ENCODE results near the gene TSTD2. TPM values are rescaled to one million over a fixed set of nuclear protein-coding genes. Genes with fewer than 3 reads are reported as not detected.

The TSTD2 gene
- polyA plus RNA-seq, 1 donor from 2014 or later, result 5.9 TPM

DNA sequence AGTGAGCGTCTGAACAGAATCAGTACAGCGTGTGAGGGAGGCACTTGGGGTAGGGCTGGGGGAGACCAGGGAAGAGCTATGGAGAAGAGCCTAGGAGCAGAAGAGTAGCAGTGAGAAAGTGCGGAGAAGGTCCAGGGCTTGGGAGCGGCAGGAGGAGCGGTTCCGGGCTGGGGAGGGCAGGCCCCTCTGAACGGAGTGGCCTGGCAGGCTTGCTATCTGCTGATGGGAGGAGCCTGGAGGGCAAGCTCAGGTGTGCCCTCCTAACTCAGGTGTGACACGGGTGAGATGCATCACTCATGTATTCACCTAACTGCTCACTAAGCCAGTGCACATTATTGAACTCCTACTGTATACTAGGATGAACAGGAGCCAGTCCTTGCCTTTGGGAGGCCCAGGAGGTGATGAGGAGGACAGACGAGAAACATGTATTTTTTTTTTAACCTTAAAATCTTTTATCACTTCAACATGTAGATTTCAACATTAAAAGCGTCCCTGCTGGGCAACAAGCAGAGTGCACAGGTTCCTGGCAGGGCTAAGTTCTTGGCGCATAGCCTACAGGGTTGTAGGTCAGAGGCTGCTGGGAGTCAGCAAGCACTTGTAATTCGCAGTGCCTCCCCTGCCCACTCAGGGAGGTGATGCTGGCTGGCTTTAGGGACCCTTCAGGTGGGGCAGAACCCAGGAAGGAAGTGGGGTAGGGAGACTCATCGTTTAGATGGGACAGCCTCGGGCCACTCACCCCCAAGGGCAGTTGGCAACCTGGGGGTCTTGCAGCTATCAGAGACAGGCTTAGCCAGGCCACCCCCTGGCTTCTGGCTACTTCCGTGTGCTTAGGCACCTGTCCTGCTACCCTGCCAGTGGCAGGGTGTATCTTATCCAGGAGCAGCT is 76.2 kb downstream of the TSTD2 start:
- Mint-ChIP-seq H3K9me3 (peaks cover 0 to 2% (median 0%) of the 10 kb centered on the region in 3 donors), H3K27ac (no peak overlapping the region), H3K4me3 (no peak overlapping the region), H3K4me1 (peaks cover 2 to 5% (median 4%) of the 10 kb centered on the region in 3 donors), H3K36me3 (peaks cover 1% of the 10 kb centered on the region), H3K27me3 (peaks cover 9% of the 10 kb centered on the region)

DNA sequence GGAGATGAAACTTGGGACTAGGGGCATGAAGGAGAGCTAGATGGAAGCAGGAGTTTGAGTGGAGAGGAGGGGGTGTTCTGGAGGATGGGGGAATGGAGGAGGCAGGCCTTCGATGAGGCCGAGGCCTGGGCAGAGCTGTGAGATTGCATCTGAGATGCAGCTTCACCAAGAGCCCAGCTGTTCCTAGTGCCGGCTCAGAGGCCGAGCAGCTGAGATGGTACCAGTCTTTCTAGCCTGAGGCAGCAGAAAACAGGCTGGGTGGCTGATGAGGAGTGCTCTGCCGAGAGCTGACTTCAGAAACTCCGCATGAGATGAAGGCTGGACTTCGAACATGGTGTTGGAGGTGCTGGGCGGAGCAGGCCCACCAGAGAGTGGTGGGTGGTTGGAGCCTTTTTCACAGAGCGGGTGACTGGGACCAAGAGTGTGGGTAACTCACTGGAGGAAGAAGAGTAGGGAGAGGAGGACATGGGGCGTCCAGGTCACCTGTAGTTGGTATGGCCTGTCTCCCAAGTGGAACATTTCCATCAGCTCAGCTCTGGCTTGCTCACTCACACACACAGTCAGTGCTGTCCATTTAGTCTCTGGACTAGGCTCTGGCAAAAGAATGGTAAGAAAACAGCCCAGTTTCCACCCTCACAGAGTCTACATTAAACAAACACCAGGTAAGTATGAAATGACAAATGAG is 77.0 kb downstream of the TSTD2 start:
- Mint-ChIP-seq H3K36me3 (peaks cover 1% of the 10 kb centered on the region), H3K4me1 (peaks cover 2 to 5% (median 4%) of the 10 kb centered on the region in 3 donors), H3K4me3 (no peak overlapping the region), H3K9me3 (peaks cover 0 to 2% (median 0%) of the 10 kb centered on the region in 3 donors), H3K27me3 (peaks cover 12% of the 10 kb centered on the region), H3K27ac (no peak overlapping the region)

GRCh38 chr9:97555164-97555563 is 78.0 kb downstream of the TSTD2 start:
- Mint-ChIP-seq H3K36me3 (peaks cover 3% of the 10 kb centered on the region), H3K9me3 (peaks cover 0 to 2% (median 0%) of the 10 kb centered on the region in 3 donors), H3K27me3 (peaks cover 12% of the 10 kb centered on the region), H3K4me3 (no peak overlapping the region), H3K27ac (no peak overlapping the region), H3K4me1 (peaks cover 2 to 5% (median 4%) of the 10 kb centered on the region in 3 donors)

DNA sequence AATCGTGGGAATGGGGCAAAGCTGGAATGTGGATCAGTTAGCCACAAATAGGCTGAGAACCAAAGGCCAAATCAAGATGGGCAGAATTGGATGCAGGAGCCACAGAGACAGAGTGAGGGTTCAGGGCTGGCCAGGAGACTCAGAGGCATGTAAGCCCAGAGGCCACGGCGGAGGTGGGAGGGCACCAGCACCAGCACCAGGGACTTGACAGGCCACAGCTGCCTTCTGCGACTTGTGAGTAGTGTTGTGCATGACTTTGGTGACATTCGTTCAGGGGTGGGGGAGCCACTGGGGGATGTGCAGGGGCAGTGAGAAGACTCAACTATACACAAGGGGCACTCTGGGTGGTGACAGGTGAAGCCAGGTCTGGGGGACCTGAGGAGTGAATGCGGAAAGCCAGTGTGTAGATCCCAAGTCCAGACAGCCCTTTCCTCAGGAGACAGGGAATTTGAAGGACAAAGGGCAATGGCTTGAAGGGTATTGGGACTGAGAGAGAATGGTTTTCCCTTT is 78.5 kb downstream of the TSTD2 start:
- Mint-ChIP-seq H3K4me3 (no peak overlapping the region), H3K27me3 (peaks cover 12% of the 10 kb centered on the region), H3K4me1 (peaks cover 2 to 5% (median 4%) of the 10 kb centered on the region in 3 donors), H3K9me3 (peaks cover 0 to 2% (median 0%) of the 10 kb centered on the region in 3 donors), H3K27ac (no peak overlapping the region), H3K36me3 (peaks cover 6% of the 10 kb centered on the region)

- peaks cover 0 to 4% (median 0%) of the 10 kb centered on the region in 3 donors for H3K9me3 Mint-ChIP-seq
- peaks cover 2 to 4% (median 3%) of the 10 kb centered on the region in 3 donors for H3K4me1 Mint-ChIP-seq
- H3K4me3 Mint-ChIP-seq, result no peak overlapping the region
- H3K36me3 Mint-ChIP-seq, result peaks cover 6% of the 10 kb centered on the region
- H3K27ac Mint-ChIP-seq, result no peak overlapping the region
- peaks cover 12% of the 10 kb centered on the region for H3K27me3 Mint-ChIP-seq
Observed at GRCh38 chr9:97553841-97554240, 79.3 kb downstream of the TSTD2 start.

- Mint-ChIP-seq H3K27ac (no peak overlapping the region), H3K27me3 (peaks cover 12% of the 10 kb centered on the region), H3K36me3 (peaks cover 6% of the 10 kb centered on the region), H3K9me3 (peaks cover 0 to 4% (median 0%) of the 10 kb centered on the region in 3 donors), H3K4me1 (peaks cover 2 to 3% (median 2%) of the 10 kb centered on the region in 3 donors), H3K4me3 (no peak overlapping the region)
Observed at GRCh38 chr9:97553141-97553540, 80.0 kb downstream of the TSTD2 start.

DNA sequence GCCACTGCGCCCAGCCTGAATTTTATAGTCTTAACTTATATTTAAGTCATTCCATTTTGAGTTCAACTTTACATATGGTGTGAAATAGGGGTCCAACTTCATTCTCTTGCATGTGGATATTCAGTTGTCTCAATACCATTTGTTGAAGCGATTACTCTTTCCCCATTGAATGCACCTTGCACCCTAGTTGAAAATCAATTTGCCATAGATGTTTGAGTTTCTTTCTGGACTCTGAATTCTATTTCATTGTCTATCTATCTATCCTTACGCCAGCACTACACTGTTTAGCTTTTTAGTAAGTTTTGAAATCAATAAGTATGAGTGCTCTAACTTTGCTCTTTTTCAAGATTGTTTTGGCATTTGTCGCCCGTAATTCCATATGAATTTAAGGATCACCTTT is 81.9 kb downstream of the TSTD2 start:
- no peaks in the 10 kb centered on the region for H3K4me1 Mint-ChIP-seq
- no peak overlapping the region for H3K27ac Mint-ChIP-seq
- peaks cover 9% of the 10 kb centered on the region for H3K36me3 Mint-ChIP-seq
- peaks cover 13% of the 10 kb centered on the region for H3K27me3 Mint-ChIP-seq
- peaks cover 0 to 4% (median 0%) of the 10 kb centered on the region in 3 donors for H3K9me3 Mint-ChIP-seq
- H3K4me3 Mint-ChIP-seq, result no peak overlapping the region

- Mint-ChIP-seq H3K27me3 (peaks cover 13% of the 10 kb centered on the region), H3K36me3 (peaks cover 9% of the 10 kb centered on the region), H3K9me3 (peaks cover 0 to 4% (median 0%) of the 10 kb centered on the region in 3 donors), H3K4me1 (no peaks in the 10 kb centered on the region), H3K27ac (no peak overlapping the region), H3K4me3 (no peak overlapping the region)
Observed at GRCh38 chr9:97550386-97550785, 82.8 kb downstream of the TSTD2 start.

Other genes with a start within 250 kb of the TSTD2 start
- 11.1 TPM for gene TDRD7, start 221.3 kb downstream of the TSTD2 start, polyA plus RNA-seq
- 2.8 TPM for gene TMOD1, start 131.7 kb downstream of the TSTD2 start, polyA plus RNA-seq
- 15.6 TPM for gene NCBP1, start 453 bp upstream of the TSTD2 start, polyA plus RNA-seq
- gene XPA, start 64.0 kb upstream of the TSTD2 start, polyA plus RNA-seq, result 33.6 TPM
- gene FOXE1, start 219.9 kb upstream of the TSTD2 start, polyA plus RNA-seq, result not detected